H54 (cell line): ENCODE results near the gene PARVG.

Experiments used
- DNase-seq: peaks from one replicate; pipeline ENCODE4 v3.0.0; 2011; ENCODE audit warnings: low spot score, mixed read lengths; ENCODE audit not compliant: insufficient read length
- FAIRE-seq: peaks from 3 replicates; lab custom pipeline; 2011; peaks lifted over from hg19 to GRCh38; lab: Jason Lieb, UNC
- POLR2A ChIP-seq: IDR thresholded peaks from 2 replicates; pipeline ENCODE4 v1.6.1; 2011; ENCODE audit warnings: low read depth, mild to moderate bottlenecking, low read length

Gene PARVG, protein sequence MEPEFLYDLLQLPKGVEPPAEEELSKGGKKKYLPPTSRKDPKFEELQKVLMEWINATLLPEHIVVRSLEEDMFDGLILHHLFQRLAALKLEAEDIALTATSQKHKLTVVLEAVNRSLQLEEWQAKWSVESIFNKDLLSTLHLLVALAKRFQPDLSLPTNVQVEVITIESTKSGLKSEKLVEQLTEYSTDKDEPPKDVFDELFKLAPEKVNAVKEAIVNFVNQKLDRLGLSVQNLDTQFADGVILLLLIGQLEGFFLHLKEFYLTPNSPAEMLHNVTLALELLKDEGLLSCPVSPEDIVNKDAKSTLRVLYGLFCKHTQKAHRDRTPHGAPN

DNA sequence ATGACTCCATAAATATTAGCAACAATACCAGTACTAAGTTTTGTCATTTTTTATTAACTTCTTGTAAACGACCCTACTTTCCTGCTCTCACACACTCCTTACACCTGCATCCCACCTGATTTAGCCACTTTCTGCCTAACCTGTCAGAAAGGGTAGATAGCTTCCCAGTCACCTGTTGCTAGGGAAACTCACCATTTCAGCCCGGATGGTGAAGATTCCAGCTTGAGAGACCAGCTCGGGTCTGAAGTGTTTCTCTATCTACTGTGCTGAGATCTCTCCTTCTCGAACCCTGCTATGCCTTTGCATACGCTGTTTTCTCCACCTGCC is at the start of gene PARVG:
Gene PARVG, plus strand, starts transcription at position 220 of the 327 bp plus-strand sequence. CDS start 2,405 bp downstream, outside the sequence.
- TF ChIP-seq POLR2A = no peak
- FAIRE-seq (no peak), DNase-seq (no peak)

- no peak for TF ChIP-seq POLR2A
- DNase-seq (no peak), FAIRE-seq (no peak)
These were observed 49.3 kb upstream of the PARVG start for GRCh38 chr22:44131412-44131811.

GRCh38 chr22:44131989-44132685 is 48.6 kb upstream of the PARVG start:
- DNase-seq (no peak), FAIRE-seq (no peak)
- no peak for TF ChIP-seq POLR2A

DNA sequence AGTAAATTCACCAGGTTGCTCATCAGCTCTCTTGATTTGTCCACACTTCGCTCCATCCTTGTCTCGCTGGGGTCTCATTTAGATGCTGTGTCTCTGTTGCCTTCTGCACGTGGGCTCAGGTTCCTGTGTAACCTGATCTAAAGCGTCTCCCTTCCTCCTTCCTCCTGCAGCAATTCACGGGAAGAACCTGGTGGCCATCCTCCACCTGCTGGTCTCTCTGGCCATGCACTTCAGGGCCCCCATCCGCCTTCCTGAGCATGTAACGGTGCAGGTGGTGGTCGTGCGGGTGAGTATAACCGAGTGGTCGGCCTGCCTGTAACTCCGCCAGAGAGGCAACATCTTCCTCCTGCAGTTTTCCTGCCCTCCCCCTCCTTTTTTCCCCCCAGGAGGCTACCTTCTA is 48.0 kb upstream of the PARVG start:
- DNase-seq (no peak), FAIRE-seq (no peak)
- no peak for TF ChIP-seq POLR2A

- DNase-seq (no peak), FAIRE-seq (no peak)
- no peak for TF ChIP-seq POLR2A
These were observed 47.6 kb upstream of the PARVG start for GRCh38 chr22:44133161-44133560.

DNA sequence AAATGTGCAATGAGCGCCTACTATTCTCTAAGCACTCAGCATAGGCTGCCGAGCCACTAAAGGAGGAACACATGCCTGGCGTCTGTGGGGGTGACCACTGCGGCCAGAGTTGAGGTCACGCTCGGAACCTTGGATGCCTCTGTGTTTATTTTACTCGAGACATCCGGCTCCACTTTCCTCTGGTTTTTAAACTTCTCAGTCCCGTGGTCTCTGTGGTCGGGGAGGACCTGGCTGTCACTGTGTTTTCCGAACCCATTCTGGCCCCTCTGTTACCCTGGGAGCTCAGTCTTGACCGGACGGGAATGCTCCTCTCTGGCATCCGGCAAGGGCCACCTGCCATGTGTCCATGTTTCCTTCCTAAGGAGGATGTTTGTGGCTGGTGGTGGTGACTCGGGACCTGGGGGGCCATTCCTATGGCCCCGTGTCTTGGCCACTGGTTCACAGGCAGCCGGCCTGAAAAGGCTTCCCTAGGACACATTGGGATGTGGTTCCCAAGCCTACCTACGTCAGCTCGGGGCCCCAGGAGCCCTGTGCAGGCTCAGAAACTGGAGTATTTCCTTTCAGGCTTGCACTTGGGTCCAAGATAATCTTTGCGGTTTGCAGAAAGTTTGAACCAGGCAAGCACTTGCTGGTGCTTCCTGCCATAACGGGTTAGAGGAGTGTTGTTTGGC is 46.7 kb upstream of the PARVG start:
- DNase-seq (no peak), FAIRE-seq (no peak)
- no peak for TF ChIP-seq POLR2A

GRCh38 chr22:44136112-44136511 is 44.6 kb upstream of the PARVG start:
- FAIRE-seq (no peak), DNase-seq (no peak)
- TF ChIP-seq POLR2A = no peak

DNA sequence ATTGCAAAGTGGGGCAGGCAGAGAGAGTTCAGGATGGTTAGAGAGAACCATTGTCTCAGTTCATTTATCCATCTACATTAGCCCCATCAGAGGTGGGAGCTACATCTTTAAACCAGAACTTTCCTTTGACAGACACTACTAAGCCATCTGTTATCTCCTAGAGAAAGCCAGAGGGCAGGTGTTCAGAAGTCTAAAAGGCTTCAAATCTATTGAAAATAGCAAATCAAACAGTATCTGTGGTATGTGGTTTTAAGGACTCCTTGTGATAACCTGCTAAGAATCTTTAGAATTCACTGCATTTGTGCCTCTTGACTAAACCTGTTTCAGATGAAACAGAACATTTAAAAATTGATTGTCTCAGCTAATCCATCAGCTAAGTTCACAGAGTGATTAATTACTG is 43.9 kb upstream of the PARVG start:
- no peak for TF ChIP-seq POLR2A
- FAIRE-seq = no peak
- DNase-seq = no peak

- TF ChIP-seq POLR2A = no peak
- no peak for FAIRE-seq
- no peak for DNase-seq
These were observed 43.3 kb upstream of the PARVG start for GRCh38 chr22:44137415-44137814.

DNA sequence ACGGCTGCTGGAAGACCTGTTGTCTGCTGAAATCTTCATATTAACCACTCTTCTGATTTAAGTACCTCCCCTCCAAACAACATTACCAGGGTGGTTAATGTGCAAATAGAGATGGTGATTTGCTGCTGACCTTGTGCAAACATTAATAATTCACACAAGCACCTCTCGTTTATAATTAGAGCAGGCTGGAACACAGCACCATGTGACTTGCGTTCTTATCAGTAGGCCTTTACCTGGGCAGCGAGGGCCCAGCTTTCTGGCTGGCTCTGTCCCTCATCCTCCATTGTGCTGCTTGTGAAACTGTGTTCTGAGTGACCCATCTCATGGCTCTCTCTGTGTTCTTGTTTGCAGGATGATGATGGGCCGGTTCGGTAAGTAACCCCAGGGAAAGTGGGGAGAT is 41.0 kb upstream of the PARVG start:
- TF ChIP-seq POLR2A = no peak
- FAIRE-seq = no peak
- DNase-seq = no peak

GRCh38 chr22:44142421-44143104 is 38.2 kb upstream of the PARVG start:
- DNase-seq (no peak), FAIRE-seq (no peak)
- no peak for TF ChIP-seq POLR2A

GRCh38 chr22:44143105-44143474 is 37.6 kb upstream of the PARVG start:
- no peak for DNase-seq
- no peak for FAIRE-seq
- no peak for TF ChIP-seq POLR2A

DNA sequence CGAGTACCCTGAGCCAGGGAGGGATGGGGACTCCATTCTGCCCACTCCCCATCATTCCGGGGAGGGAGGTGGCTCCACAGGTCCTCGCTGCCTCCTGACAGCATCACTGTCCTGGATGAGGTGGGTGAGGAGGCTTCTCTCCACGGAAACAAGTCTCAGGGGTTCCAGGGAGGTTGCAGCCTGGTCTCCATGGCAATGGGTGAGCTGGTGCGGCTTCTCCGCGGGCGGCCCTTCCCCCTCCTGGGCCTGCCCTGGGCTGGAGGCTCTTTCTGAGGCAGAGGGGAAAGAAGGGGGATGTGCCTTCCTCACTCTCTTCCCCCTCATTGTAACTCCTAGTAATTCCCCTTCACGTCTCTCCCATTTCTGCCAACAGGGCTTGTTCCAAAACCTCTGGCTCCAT is 37.1 kb upstream of the PARVG start:
- no peak for TF ChIP-seq POLR2A
- FAIRE-seq (no peak), DNase-seq (no peak)

DNA sequence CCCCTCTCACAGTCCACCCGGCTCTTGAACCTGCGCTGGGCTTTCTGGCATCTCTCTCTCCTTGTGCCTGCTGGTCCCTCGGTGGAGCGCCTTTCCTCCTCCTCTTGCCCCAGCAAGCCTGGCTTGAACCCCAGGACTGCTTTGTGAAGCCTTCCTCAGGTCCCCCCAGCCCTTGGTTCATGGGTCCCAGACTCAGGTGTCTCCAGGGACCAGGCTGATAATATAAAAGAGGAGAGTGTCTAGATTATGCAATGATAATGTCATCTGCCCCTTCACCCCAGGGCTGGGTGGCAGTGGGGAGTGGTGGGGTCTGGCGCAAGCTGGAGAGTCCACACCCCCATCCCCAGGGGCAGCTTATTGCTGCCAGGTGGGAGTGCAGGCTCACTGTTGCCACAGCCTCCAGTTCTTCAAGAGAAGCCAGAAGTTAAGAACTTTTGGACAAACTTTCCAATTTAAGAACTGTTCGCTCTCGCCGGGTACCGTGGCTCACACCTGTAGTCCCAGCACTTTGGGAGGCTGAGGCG is 36.6 kb upstream of the PARVG start:
- TF ChIP-seq POLR2A = no peak
- no peak for DNase-seq
- no peak for FAIRE-seq
